Measurements from ENCODE around the gene NUTM2E.
"Not testable (repeated sequence)": the region's sequence is repeated elsewhere in the genome, so short reads cannot be mapped to it uniquely, and the experiment has no call there.

NUTM2E gene

GRCh38 chr10:79826496-79827215 lies at the start of gene NUTM2E:
TSS of gene NUTM2E (plus strand) at chr10:79826739. CDS start at chr10:79841741, 15,002 bp downstream.
- DNase-seq: peak; percentile 46

- DNase-seq: not testable (repeated sequence)
These were observed 48.5 kb upstream of the NUTM2E start for GRCh38 chr10:79777997-79778396.

DNA sequence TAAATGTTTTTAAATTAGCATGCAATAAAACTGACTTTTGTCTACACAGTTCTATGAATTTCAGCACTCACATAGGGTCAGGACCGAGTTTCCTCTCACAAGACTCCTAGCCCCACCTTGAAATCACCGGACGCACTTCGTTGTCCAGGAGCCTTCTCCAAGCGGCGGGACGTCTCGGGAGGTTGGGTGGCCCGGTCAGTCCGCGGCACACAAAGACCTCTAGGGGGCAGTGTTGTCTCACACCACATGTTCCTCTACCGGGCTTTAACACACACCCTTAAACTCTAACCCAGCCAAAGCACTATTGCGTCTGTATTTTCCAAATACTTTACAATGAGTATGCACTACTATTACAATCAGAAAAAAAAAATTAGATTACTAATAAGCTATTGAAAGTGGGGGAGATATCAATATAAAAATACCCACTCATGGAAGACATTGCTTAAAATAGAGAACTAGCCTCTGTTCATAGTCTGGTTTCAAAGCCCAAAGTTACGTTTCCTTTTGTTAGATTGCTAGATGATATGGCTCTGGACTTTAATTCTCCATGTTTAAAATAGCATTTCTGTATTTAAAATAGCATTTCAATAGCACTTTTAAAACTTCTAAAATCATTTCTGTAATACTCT lies 47.1 kb upstream of the NUTM2E start:
- not testable (repeated sequence) for DNase-seq

- not testable (repeated sequence) for DNase-seq
These were observed 46.5 kb upstream of the NUTM2E start for GRCh38 chr10:79779992-79780391.

DNA sequence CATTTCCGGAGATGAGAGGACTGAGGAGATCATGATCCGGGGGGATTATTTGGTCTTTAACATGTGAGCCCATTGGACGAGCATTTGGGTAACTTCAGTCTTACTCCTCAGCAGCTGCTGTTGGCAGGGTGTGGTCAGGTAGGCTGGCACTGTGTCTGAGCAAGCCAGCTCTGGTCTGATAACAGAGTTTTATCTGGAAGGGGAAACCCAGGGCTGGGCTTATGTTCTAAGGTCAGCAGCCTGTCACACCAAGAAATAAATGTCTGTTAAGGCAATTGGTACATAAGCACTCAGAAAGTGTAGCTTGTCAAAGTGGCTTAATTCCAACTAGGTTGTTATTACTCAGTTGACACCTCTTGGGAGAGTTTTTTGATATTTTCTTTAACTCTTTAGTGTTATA lies 45.0 kb upstream of the NUTM2E start:
- not testable (repeated sequence) for DNase-seq

DNA sequence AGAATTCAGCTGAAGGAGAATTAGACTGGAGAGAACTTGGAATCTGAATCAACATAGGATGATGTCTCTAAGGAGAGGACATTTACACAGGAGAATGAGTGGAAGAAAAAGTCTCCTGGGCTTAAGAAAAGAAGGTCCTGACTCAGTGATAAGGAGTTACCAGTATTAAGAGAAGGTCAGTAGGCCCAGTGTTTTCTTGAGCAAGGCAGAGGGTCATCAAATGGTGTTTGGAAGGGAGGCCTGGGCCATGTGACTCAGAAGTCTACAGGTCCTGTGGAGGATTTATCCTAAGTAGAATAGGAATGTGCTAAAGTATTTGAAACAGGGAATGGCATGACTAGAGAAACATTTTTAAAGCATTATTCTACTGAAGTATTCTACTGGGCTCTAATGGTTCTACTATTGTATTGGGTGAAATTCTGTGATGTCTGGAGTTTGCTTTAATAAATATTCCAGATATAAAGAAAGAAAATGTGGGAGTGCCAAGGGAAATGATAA lies 39.0 kb upstream of the NUTM2E start:
- DNase-seq: not testable (repeated sequence)

DNA sequence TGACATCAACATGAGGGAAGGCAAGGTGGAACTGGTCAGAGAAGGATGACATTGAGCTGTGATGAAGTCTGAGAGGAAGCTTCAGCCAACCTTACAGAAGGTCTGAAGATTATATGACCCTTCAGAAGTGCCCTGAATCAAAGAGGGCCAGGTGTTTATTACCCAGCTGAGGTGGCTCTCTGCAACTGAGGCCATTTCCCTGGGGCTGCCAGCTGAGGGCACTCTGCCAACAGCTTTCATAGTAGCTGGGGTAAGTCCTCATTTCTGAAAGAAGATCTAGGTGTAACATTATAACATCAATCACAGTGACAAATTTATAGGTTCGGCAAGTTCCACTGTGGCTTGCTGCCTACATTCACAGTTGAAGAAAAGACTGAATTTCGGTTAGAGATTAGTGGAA lies 37.2 kb upstream of the NUTM2E start:
- not testable (repeated sequence) for DNase-seq

- DNase-seq: not testable (repeated sequence)
These were observed 34.5 kb upstream of the NUTM2E start for GRCh38 chr10:79791906-79792517.

- not testable (repeated sequence) for DNase-seq
These were observed 27.2 kb upstream of the NUTM2E start for GRCh38 chr10:79799337-79799736.

GRCh38 chr10:79805857-79806256 lies 20.7 kb upstream of the NUTM2E start:
- not testable (repeated sequence) for DNase-seq

GRCh38 chr10:79811895-79812294 lies 14.6 kb upstream of the NUTM2E start:
- DNase-seq: not testable (repeated sequence)

DNA sequence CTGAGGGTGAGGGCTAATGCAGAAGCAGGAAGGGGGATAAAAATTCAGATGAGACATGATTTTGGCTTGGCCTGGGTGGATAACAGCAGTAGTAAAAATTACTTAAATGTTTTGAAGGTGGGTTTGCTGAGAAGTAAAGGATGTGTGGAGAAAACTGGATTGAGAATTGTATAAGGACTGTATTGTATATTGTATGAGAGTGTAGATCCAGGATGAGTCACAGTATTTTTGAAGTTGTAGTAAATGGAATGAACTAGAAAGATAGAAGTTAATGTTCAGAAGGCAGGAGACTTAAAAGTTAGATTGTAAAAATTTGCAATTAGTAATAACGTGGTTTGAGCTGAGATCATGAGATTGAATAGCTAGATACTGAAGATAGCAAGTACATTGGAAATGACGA lies 10.2 kb upstream of the NUTM2E start:
- DNase-seq: not testable (repeated sequence)

- DNase-seq: not testable (repeated sequence)
These were observed 3.2 kb upstream of the NUTM2E start for GRCh38 chr10:79823387-79823786.

DNA sequence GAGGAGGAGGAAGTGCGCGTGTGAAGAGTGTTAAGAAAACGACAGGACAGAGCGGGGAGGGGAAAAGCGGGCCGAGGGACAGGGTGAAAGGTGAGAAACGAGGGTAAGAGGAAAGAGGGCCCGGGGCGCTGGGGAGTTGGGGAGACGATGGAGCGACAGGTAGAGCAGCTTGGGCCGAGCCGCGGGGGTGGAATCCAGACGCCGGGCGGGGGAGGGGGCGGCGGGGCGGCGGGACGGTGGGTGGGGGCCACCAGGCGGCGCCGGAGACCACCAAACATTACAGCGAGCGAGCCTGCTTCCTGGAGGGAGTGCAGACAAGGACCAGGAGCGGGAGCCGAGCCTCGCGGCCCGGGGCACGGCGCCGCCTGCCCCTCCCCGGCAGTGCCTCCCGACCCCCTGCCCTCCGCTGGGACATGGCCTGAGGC lies 940 bp upstream of the NUTM2E start:
- DNase-seq: not testable (repeated sequence)

DNA sequence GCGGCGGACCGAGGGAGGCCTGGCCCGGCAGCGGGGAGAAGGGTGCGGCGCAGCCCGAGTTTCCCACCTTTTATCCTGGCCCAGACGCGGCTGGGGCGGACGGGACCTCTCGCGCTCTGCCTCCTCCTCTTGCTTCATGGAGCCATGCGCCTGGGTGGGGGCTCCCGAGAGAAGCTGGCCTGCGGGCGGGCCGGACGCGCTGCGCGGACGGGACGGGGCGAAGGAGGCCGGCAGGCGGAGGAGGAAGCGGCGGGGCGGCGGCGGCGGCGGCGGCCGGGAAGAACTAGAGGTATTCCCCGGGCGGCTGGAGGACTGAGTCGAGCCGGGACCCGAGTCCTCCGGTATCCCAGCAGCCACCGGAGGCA lies 426 bp upstream of the NUTM2E start:
- not testable (repeated sequence) for DNase-seq

DNA sequence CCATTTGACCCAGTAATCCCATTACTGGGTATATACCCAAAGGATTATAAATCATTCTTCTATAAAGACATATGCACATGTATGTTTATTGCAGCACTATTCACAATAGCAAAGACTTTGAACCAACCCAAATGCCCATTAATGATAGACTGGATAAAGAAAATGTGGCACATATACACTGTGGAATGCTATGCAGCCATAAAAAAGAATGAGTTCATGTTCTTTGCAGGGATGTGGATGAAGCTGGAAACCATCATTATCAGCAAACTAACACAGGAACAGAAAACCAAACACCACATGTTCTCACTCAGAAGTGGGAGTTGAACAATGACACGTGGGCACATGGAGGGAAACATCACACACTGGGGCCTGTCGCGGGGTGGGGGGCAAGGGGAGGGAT lies 7.3 kb downstream of the NUTM2E start:
- not testable (repeated sequence) for DNase-seq

- not testable (repeated sequence) for DNase-seq
These were observed 9.4 kb downstream of the NUTM2E start for GRCh38 chr10:79835891-79836290.

- not testable (repeated sequence) for DNase-seq
These were observed 10.4 kb downstream of the NUTM2E start for GRCh38 chr10:79836891-79837290.

- not testable (repeated sequence) for DNase-seq
These were observed 11.9 kb downstream of the NUTM2E start for GRCh38 chr10:79838441-79838840.

GRCh38 chr10:79853191-79853854 lies 26.8 kb downstream of the NUTM2E start:
- DNase-seq: not testable (repeated sequence)

DNA sequence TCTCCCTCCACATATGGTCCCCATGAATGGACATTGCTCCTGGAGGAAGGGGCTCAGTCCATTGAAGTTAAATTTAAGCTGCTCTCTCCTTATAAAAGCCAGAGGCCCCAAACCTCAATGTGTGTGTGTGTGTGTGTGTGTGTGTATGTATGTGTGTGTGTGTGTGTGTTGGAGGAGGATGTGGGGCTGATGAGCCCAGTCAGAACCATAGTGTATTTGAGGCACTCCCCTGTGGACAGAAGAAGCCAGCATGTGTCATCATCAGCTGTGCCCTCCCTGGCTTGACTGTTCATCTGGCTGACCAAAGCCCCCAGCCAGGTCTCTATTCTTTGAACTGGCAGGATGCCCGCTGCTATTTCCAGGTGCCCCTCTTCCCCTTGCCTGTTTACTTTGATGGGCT lies 35.7 kb downstream of the NUTM2E start:
- DNase-seq: not testable (repeated sequence)

DNA sequence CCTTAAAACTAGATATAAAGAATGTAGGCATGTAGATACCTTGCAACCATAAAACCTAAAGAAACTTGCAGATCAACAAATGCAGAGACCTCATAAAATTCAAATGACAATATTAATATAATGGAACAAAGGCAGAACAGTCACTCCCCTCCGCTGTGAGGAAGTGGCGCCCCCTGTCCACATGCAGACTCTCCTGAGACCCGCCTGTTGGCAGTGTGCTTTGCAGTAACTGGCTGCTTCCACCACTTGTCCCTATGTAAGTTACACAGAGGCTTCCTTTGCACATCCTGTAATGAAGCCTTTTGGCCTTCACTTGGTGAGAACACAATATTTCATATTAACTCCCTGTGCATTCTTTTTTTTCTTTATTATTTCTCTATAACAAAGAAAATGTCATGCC lies 36.3 kb downstream of the NUTM2E start:
- DNase-seq: not testable (repeated sequence)
